Esophagus muscularis mucosa (tissue), 3 donors: ENCODE data around the gene SLC35F4.

Source experiments
- CTCF ChIP-seq, 3 experiments: fragments of 200-600 bp in 2 of 3; fragments of 450-650 bp in 1 of 3; sonication (generic) in 2 of 3; IDR thresholded peaks; one replicate each; pipeline ENCODE4 v1.5.1; 2017 to 2019; ENCODE audit warnings: antibody characterized with exemption in 3 of 3, mild to moderate bottlenecking in 2 of 3, moderate library complexity in 1 of 3
- POLR2AphosphoS5 ChIP-seq, 2 donors: sonication (generic); formaldehyde crosslinking; IDR thresholded peaks; one replicate each; pipeline ENCODE4 v1.6.1; 2017; ENCODE audit warnings: antibody characterized with exemption in 2 of 2

GRCh38 chr14:57686304-57686703 lies 179.6 kb downstream of the SLC35F4 start:
- TF ChIP-seq CTCF (IDR thresholded peaks at IDR 0.05) (no peak), POLR2AphosphoS5 (IDR thresholded peaks at IDR 0.05) (no peak)
